Karpas-422 (cell line): ENCODE measurements around the gene MAPKAP1. TPM values are rescaled to one million over a fixed set of nuclear protein-coding genes. Genes with fewer than 3 reads are reported as not detected.

ENCODE experiments used
- DNase-seq: peaks from one replicate; pipeline ENCODE4 v3.0.0-alpha.2; 2015
- H2AFZ ChIP-seq: fragments of 200-600 bp; sonication (generic); 2 replicates; pipeline ENCODE4 v1.6.1; 2014; ENCODE audit warnings: antibody characterized with exemption, low read length, mixed read lengths
- H3K27ac ChIP-seq: fragments of 200-600 bp; sonication (generic); 2 replicates; pipeline ENCODE4 v1.5.1; 2014; ENCODE audit warnings: mild to moderate bottlenecking, low read length, moderate library complexity
- H3K27me3 ChIP-seq: fragments of 200-600 bp; sonication (generic); 2 replicates; pipeline ENCODE4 v1.6.1; 2014; ENCODE audit warnings: low read length, mixed read lengths
- H3K36me3 ChIP-seq: fragments of 200-600 bp; sonication (generic); 2 replicates; pipeline ENCODE4 v1.6.1; 2014; ENCODE audit warnings: low read length, mixed read lengths; ENCODE audit not compliant: insufficient read depth
- H3K4me1 ChIP-seq: fragments of 200-600 bp; sonication (generic); 2 replicates; pipeline ENCODE4 v1.6.1; 2014; ENCODE audit warnings: mild to moderate bottlenecking, low read length, mixed read lengths
- H3K4me2 ChIP-seq: fragments of 200-600 bp; sonication (generic); 2 replicates; pipeline ENCODE4 v1.6.1; 2014; ENCODE audit warnings: low read length, low read depth, mild to moderate bottlenecking; ENCODE audit not compliant: poor library complexity, severe bottlenecking
- H3K4me3 ChIP-seq: fragments of 200-600 bp; sonication (generic); 2 replicates; pipeline ENCODE4 v1.5.1; 2014; ENCODE audit warnings: mild to moderate bottlenecking, antibody characterized with exemption, low read length, mixed read lengths
- H3K79me2 ChIP-seq: fragments of 200-600 bp; sonication (generic); 2 replicates; pipeline ENCODE4 v1.6.1; 2014; ENCODE audit warnings: mild to moderate bottlenecking, low read length, mixed read lengths
- H3K9ac ChIP-seq: fragments of 200-600 bp; sonication (generic); 2 replicates; pipeline ENCODE4 v1.6.0; 2014; ENCODE audit warnings: low read length
- H3K9me2 ChIP-seq: fragments of 200-600 bp; sonication (generic), shearing (Covaris generic); replicated peaks from 2 replicates; pipeline ENCODE4 v1.6.0; 2014; ENCODE audit warnings: mild to moderate bottlenecking, low read length, moderate library complexity; ENCODE audit not compliant: insufficient read depth
- H3K9me3 ChIP-seq: fragments of 300-700, 200-600 bp; sonication (generic); 2 replicates; pipeline ENCODE4 v1.6.1; 2014; ENCODE audit warnings: low read length, mixed read lengths
- H4K20me1 ChIP-seq: fragments of 200-600 bp; sonication (generic); 2 replicates; pipeline ENCODE4 v1.6.1; 2014; ENCODE audit warnings: mild to moderate bottlenecking, antibody characterized with exemption, low read length, low read depth; ENCODE audit not compliant: insufficient read depth
- total RNA-seq: library from RNA; depleted of rRNA; stranded (reverse); fragments of >200 nt; shearing (Covaris generic); gene quantifications from 2 replicates; pipeline ENCODE4 v1.2.3, GENCODE V29; 2014; ENCODE audit warnings: low replicate concordance

The MAPKAP1 gene
- total RNA-seq, 1 experiment from 2014 or later = 62.8 TPM

DNA sequence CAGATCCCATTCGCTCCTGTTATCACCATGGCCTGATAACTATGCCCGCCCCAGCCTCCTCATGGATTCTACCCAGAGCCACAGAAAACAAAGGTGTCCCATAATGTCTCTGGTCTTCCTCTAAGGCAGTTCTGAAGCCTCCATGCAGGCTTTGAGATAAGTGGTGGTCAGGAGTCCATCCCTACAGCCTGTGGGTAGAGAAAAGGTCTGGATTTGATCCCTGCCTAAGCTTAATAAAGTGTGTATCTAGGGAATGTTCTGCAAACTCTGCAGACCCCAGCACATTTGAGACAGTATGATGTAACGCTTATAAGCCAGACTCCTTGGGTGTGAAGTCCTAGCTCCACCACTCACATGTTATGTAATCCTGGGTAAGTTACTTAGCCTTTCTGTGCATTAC, 187.3 kb downstream of the MAPKAP1 start:
- Histone ChIP-seq H3K4me3 (no peak overlapping the region), H3K27ac (no peak overlapping the region), H3K9me2 (no peaks in the 10 kb centered on the region), H2AFZ (no peak overlapping the region), H3K4me2 (no peak overlapping the region), H3K79me2 (no peaks in the 10 kb centered on the region), H3K9me3 (no peaks in the 10 kb centered on the region), H3K36me3 (no peaks in the 10 kb centered on the region), H3K9ac (no peak overlapping the region), H3K4me1 (peaks cover 8% of the 10 kb centered on the region), H4K20me1 (no peaks in the 10 kb centered on the region), H3K27me3 (no peaks in the 10 kb centered on the region)
- DNase-seq = no peak

DNA sequence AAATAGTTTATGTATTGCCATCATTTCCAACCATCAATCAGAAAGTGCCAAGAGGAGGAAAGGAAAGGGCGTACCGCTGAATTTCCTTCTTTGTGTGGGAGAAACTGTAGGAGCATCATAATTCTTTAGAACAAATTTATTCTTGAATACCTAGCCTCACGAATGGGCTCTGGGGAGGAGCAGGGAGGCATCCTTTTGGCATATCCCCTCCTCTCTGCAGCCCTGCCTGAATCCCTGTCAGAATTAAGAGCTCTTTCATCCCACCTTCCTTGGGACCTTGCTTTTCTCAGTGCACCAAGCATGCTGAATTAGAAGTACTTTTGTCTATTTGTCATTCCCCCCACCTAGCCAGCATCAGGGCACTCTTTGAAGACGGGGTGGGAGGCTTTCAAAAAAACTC, 189.4 kb downstream of the MAPKAP1 start:
- no peaks in the 10 kb centered on the region for H3K79me2 ChIP-seq
- peaks cover 22% of the 10 kb centered on the region for H3K4me1 ChIP-seq
- H3K27me3 ChIP-seq = no peaks in the 10 kb centered on the region
- no peaks in the 10 kb centered on the region for H3K9me2 ChIP-seq
- no peak overlapping the region for H3K27ac ChIP-seq
- no peak overlapping the region for H2AFZ ChIP-seq
- H3K4me3 ChIP-seq = no peak overlapping the region
- no peaks in the 10 kb centered on the region for H3K36me3 ChIP-seq
- H4K20me1 ChIP-seq = no peaks in the 10 kb centered on the region
- H3K9me3 ChIP-seq = no peaks in the 10 kb centered on the region
- H3K9ac ChIP-seq = no peak overlapping the region
- no peak for DNase-seq
- H3K4me2 ChIP-seq = no peak overlapping the region

DNA sequence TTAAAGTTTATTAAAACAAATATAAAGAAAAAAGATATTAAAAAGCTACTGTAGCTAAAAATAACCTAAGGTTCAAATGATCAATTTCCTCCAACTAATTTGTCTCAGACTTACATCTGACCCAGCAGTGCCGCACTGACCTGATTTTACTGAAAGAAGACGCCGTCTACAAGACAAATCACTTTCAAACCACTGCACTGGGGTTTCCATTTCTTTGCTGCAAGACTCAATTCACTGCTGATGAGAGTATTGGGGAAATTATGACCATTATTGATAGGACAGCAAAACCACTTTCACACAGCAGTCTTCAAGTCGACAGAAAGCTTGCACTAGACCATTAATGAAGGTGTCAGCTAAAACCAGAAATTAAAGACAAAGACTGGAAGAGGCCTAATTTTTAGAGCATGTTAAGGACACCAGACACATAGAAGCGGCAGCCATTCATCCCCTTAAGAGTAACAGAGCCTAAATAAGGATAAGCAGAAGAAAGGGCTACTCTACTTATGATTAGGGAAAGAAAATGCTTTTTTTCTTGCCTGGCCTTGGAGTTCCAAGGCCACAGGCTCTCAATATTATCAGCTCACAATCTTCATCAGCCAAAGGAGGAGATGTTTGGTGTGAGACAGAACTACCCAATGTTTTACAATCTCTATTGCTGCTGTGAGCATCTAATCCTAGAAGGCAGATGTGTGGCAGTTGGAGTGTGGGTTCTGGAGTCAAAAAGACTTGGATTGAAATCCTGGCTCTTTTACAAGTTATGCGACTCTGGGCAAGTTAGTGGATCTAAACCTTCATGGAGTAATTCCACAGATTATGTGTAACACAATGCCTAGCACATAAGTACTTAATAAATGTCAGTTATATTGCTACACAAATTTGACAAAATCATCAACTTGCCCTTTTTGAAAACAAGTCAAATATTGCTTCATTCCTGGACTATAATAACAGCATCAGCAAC, 190.7 kb downstream of the MAPKAP1 start:
- Histone ChIP-seq H3K27ac (no peak overlapping the region), H3K4me1 (peaks cover 14% of the 10 kb centered on the region), H3K4me2 (no peak overlapping the region), H3K9me2 (no peaks in the 10 kb centered on the region), H3K79me2 (no peaks in the 10 kb centered on the region), H3K9me3 (no peaks in the 10 kb centered on the region), H3K9ac (no peak overlapping the region), H2AFZ (no peak overlapping the region), H4K20me1 (no peaks in the 10 kb centered on the region), H3K36me3 (no peaks in the 10 kb centered on the region), H3K4me3 (no peak overlapping the region), H3K27me3 (no peaks in the 10 kb centered on the region)
- no peak for DNase-seq

DNA sequence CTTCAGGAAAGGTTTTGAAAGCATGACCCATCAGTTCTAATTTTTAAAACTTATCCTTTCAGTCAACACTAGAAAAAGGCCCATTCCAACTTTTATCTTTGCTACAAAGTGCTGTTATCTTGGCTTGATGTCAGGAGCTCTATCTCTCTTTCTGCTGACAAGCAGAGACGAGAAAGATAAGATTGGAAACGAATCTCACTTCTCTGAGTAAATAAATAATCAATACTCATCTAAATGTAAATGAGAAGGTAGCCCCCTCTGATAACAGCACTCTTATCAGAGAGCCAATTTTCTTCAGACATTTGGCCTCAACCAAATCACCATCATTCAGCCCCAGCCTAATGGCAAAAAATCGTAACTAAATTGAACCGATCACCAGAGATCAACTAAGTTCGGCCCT, 191.7 kb downstream of the MAPKAP1 start:
- DNase-seq = no peak
- Histone ChIP-seq H3K27ac (no peak overlapping the region), H3K4me3 (no peak overlapping the region), H3K79me2 (no peaks in the 10 kb centered on the region), H2AFZ (no peak overlapping the region), H4K20me1 (no peaks in the 10 kb centered on the region), H3K9me2 (no peaks in the 10 kb centered on the region), H3K4me1 (peaks cover 14% of the 10 kb centered on the region), H3K9ac (no peak overlapping the region), H3K36me3 (no peaks in the 10 kb centered on the region), H3K9me3 (no peaks in the 10 kb centered on the region), H3K4me2 (no peak overlapping the region), H3K27me3 (no peaks in the 10 kb centered on the region)

DNA sequence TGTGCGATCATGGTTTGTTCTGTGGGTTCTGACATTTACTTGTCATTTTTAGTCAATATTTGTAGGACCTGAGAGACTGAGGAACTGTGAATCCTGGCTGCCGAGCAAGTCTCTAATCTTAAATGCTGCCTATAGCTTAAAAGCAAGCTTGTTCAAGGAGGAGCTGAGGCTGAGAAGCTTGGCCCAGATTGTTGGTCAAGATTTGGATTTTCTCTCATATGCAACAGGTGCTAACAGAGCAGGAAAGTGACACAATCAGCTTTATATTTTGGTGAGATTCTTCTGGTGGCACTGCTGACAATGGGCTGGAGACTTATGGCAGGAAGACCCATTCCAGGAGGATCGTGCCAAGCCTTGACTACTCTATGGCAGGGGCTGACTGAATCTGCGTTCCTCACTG, 192.5 kb downstream of the MAPKAP1 start:
- H3K27me3 ChIP-seq = no peaks in the 10 kb centered on the region
- H4K20me1 ChIP-seq = no peaks in the 10 kb centered on the region
- H3K4me2 ChIP-seq = no peak overlapping the region
- H3K9ac ChIP-seq = no peak overlapping the region
- DNase-seq = no peak
- no peaks in the 10 kb centered on the region for H3K9me2 ChIP-seq
- 0 out of 2 replicates have a peak, but pooled peaks cover 1% of the 10 kb centered on the region for H3K79me2 ChIP-seq
- no peaks in the 10 kb centered on the region for H3K36me3 ChIP-seq
- H2AFZ ChIP-seq = no peak overlapping the region
- H3K4me1 ChIP-seq = peaks cover 14% of the 10 kb centered on the region
- H3K4me3 ChIP-seq = no peak overlapping the region
- no peak overlapping the region for H3K27ac ChIP-seq
- H3K9me3 ChIP-seq = no peaks in the 10 kb centered on the region

DNA sequence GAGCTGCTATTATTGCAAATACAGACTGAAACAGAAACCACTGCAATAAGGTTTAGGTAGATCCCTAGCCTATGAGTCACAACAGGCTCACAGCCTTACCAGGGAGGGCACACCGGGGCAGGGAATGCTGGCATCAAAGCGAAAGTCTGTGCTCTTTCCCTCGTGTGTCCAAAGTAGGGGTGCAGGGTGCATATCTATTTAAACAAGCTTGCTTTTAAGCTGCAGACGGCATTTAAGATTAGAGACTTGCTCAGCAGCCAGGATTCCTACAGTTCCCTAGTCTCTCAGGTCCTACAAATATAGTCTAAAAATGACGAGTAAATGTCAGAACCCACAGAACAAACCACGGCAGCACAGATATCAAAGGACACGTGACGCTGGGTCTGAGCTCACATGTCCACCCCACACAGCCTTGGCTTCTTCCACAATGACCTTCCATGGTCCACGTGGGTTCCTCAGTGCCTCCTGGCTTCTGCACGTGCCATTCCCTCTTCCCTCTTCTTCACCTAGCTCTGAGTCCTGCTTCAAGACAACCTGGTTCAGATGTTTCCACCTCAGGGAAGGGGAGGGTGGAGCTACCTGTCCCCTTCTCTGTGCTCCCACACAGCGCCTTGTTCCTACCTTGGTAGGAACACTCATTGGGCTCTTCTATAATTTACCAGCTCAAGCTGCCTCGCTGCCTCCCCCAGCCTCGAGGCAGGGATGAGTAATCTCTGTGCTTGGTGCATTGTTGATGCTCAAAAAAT, 193.2 kb downstream of the MAPKAP1 start:
- H3K9ac ChIP-seq = no peak overlapping the region
- H4K20me1 ChIP-seq = no peaks in the 10 kb centered on the region
- no peaks in the 10 kb centered on the region for H3K36me3 ChIP-seq
- 0 out of 2 replicates have a peak, but pooled peaks cover 4% of the 10 kb centered on the region for H3K79me2 ChIP-seq
- DNase-seq = no peak
- no peaks in the 10 kb centered on the region for H3K9me2 ChIP-seq
- H2AFZ ChIP-seq = no peak overlapping the region
- H3K4me2 ChIP-seq = peak overlapping the region; percentile 22
- no peak overlapping the region for H3K4me3 ChIP-seq
- peaks cover 14% of the 10 kb centered on the region for H3K4me1 ChIP-seq
- no peaks in the 10 kb centered on the region for H3K27me3 ChIP-seq
- H3K27ac ChIP-seq = no peak overlapping the region
- no peaks in the 10 kb centered on the region for H3K9me3 ChIP-seq

DNA sequence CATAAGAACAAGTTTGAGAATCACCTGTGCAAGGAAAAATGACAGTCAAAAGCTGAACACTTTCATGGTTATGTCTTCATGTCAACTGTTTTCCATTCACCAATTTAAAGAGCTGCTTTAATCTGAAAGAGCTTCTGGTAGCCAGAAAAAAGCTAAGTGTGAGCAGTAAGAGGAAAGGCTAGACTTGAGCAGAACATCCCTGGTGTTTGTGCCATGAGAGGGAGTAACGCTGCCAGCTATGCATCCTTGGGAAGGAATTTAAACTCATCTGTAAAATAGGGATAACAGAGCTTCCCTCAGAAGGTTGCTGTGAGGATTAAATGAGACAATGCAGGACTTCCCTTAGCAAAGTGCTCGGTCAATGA, 193.7 kb downstream of the MAPKAP1 start:
- Histone ChIP-seq H3K4me1 (peaks cover 14% of the 10 kb centered on the region), H4K20me1 (no peaks in the 10 kb centered on the region), H3K27ac (no peak overlapping the region), H3K9me3 (no peaks in the 10 kb centered on the region), H3K9me2 (no peaks in the 10 kb centered on the region), H3K79me2 (0 out of 2 replicates have a peak, but pooled peaks cover 4% of the 10 kb centered on the region), H3K4me2 (no peak overlapping the region), H2AFZ (no peak overlapping the region), H3K27me3 (no peaks in the 10 kb centered on the region), H3K9ac (no peak overlapping the region), H3K4me3 (no peak overlapping the region), H3K36me3 (no peaks in the 10 kb centered on the region)
- no peak for DNase-seq
